Measurements from ENCODE around the gene FKBP15.
"Not testable (repeated sequence)": the region's sequence is repeated elsewhere in the genome, so short reads cannot be mapped to it uniquely, and the experiment has no call there.

FKBP15 gene

DNA sequence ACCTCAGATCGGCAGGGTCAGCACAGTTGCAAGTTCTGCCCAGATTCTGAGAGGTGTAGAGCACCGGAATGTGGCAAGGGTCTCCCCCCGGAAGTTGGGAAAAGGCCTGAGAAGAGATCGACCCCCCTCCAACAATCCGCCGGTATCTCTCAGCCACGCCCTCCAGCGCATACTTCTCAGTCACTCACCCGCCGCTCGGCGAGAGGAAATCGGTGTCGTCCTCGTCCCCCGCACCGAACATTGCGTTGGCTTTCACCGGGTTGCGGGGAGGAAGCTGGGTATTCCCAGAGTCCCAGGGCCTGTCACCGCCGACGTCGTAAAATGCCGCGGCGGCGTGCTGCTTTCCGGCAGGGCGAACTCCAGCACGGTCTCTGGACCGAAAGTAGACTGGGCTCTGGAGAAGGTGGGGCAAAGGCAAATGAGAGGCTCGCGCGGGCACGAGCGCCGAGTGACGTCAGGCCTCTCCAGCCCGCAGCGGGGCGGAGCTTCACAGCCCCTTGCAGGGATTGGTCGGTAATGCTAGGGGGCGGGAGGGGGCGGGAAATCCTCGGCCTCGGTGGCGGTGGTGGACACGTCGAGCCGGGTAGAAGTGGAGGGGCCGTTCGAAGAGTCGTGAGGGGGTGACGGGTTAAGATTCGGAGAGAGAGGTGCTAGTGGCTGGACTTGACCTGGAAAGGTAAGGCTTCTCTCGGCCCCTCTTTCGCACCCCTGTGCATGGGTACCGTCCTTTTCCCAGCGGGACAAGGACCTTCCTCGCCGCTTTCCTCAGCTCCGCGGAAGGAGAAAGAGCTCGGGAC lies at the start of gene FKBP15, which contains the start of gene SLC31A1:
TSS of gene FKBP15 (minus strand) at position 275 of the 797 bp plus-strand sequence. CDS start at position 241, 34 bp downstream.
TSS of gene SLC31A1 (plus strand) at position 542 of the 797 bp plus-strand sequence. CDS start 34,605 bp downstream, outside the sequence.
- peak; percentile 97 to 98 for DNase-seq

DNA sequence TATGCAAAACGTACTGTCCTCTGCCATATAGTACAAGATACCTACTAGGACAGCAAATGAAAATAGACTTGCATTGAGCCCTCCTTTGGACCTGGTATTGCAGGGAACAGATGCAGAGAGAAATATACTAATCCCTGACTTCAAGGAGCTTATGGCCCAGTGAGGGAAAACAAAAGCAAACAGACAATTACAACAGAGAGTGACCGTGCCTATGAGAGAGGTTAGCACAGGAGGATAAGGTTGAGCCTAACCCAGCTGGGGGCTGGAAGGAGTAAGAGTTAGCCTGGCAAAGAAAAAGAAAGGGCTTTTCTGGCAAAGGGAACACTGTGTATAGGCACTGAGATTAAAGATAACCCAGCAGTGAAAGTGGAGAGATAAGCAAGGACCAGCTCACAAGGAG lies 48.8 kb upstream of the FKBP15 start:
- DNase-seq: no peak

- DNase-seq: no peak
Measured at GRCh38 chr9:113269355-113269754, 48.3 kb upstream of the FKBP15 start.

DNA sequence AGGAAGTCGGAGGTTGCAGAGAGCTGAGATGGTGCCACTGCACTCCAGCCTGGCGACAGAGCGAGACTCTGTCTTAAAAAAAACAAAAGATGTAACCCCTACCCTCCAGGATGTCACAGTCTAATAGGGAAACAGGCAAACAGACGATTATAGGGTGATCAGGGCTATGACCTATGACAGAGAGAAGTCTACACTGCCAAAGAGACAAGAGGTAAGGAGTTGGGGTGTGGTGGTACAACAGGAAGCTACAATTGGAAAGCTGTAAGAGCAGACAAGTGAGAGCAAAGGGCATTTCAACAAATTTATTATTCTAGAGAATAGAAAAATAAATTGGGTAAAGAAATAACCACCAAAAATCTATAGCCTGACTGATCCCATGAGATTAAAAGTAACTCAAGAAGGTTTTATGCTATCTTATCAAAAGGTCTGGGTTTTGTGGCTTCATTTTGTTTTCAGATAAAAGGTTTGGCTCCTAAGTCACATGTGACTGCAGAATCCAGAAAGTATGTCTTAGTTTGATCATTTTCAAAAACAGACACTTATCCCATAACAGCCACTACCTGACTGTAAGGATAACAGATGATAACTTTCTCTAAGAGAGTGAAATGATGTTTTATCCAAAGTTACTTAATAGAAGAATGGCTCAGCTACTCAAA lies 47.0 kb upstream of the FKBP15 start:
- no peak for DNase-seq

DNA sequence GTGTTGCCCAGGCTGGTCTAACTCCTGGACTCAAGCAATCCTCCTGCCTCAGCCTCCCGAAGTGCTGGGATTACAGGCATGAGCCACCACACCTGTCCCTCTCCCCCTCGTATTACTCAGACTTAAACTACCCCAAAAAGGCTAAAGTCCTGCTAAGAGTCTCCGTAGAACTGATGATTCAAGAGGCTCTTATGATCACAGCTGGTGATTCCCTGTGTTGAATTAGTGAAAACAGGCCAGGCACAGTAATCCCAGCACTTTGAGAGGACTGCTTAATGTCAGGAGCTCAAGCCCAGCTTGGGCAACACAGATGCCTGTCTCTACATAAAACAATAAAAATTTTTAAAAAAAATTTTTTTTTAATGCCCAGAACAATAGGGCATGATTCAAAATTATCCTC lies 45.1 kb upstream of the FKBP15 start:
- DNase-seq: no peak

DNA sequence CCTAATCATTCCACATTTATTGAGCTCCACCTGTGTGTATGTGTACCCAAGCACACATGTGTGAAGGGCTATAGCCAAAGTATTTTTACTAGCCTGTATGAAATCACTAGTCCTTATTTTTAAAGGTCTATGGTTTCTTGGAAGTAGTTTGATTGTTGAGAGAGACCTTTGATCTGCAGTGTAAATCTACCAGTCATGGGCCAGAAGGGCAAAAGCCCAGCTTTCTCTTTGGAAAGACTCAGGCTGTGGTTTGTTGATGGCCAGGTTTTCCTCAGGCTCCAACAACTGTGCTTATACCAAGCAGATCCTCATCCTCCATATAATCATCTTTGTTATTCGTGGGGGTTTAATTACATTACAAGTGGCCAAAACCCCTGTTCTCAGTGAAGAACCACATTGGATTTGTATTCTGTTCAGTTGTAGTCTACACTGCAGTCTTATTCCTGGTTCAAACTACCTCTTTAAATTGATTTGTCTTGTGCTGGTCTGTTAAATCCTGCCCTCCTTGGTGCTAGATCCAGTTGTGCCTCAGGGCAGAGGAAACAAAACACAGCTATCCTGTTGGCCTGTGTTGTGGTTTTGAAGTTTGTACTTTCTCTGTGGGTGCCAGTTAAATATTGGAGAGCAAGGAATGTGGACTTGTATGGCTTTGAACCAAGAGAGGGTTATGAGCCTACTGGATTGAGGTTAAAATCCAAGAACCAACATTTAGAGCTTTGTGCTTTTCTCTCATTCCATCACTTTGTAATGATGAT lies 41.0 kb upstream of the FKBP15 start:
- DNase-seq: no peak

DNA sequence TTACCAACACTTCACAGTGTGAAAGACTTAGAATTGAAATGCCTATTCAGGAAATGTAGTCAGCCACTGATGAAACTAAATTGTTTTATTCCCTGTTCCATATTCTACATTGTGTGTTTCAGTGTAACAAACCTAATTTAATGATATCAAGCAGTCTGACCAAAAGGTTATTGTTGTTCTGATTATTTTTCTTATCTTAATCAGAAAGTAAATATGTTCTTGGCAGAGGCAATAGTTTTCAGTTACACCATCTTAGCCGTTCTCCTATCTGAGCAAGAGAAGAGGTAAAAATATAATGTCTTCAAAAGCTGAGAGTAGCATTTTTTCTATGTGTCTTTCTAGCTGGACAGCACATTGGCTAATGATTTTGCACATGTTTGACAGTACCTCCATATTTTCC lies 37.2 kb upstream of the FKBP15 start:
- no peak for DNase-seq

GRCh38 chr9:113257863-113258262 lies 36.8 kb upstream of the FKBP15 start:
- no peak for DNase-seq

- DNase-seq: no peak
Measured at GRCh38 chr9:113255438-113255837, 34.4 kb upstream of the FKBP15 start.

GRCh38 chr9:113254991-113255390 lies 33.9 kb upstream of the FKBP15 start:
- DNase-seq: no peak

DNA sequence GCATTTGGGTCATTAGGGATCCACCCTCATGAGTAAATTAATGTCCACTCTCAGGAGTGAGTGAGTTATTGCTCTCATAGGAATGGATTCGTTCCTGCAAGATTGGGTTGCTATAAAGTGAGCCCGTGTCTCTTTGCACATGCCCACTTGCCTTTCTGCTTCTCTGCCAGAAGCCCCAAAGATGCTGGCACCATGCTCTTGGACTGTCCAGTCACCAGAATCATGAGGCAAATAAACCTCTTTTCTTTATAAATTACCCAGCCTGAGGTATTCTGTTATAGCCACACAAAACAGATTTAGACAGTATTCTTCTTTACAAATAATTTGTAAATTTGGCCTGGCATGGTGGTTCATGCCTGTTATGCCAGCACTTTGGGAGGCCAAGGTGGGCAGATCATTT lies 29.7 kb upstream of the FKBP15 start:
- DNase-seq: no peak

GRCh38 chr9:113249661-113250060 lies 28.6 kb upstream of the FKBP15 start:
- DNase-seq: not testable (repeated sequence)

DNA sequence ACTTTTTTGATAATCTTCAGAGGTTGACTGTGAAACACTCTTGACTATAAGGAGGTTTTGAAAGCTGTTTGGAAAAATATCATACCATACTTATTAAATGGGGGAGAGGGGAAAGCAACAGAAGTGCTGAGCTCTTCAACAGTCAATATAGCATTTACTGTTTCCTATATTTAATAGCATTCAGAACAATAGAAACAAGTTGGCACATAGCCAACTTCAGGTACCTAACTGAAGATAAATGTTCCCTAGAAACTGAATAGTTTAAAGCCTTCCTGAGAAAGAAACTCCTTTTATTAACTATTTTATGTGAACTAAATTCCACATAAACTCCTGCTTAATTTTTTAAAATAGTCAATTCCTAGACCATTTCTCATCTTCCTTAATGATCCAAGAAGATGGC lies 26.6 kb upstream of the FKBP15 start:
- no peak for DNase-seq

- DNase-seq: no peak
Measured at GRCh38 chr9:113246928-113247327, 25.9 kb upstream of the FKBP15 start.

- no peak for DNase-seq
Measured at GRCh38 chr9:113245894-113246293, 24.8 kb upstream of the FKBP15 start.

GRCh38 chr9:113244556-113244955 lies 23.5 kb upstream of the FKBP15 start:
- DNase-seq: no peak

DNA sequence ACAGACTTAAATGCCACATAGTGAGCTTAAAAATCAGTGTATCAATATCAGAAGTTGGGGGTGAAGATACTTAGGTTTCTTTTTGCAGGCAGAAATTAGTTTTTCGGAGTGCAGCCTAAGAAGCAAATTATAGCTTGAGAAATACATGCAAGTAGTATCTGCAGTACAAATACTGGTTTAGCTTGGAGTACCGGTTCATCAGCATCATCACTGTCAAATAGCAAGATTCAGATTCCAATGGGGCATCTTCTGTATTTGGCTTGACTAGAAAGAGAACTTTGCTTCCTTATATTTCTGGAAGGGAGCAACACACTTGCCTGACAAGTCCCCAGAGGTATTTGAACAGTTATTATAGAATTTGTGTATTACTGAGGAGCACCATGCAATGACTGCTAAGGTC lies 20.1 kb upstream of the FKBP15 start:
- no peak for DNase-seq

GRCh38 chr9:113238859-113239232 lies 17.8 kb upstream of the FKBP15 start:
- DNase-seq: no peak

- DNase-seq: no peak
Measured at GRCh38 chr9:113238202-113238858, 17.3 kb upstream of the FKBP15 start.

- DNase-seq: no peak
Measured at GRCh38 chr9:113237026-113237425, 15.9 kb upstream of the FKBP15 start.

DNA sequence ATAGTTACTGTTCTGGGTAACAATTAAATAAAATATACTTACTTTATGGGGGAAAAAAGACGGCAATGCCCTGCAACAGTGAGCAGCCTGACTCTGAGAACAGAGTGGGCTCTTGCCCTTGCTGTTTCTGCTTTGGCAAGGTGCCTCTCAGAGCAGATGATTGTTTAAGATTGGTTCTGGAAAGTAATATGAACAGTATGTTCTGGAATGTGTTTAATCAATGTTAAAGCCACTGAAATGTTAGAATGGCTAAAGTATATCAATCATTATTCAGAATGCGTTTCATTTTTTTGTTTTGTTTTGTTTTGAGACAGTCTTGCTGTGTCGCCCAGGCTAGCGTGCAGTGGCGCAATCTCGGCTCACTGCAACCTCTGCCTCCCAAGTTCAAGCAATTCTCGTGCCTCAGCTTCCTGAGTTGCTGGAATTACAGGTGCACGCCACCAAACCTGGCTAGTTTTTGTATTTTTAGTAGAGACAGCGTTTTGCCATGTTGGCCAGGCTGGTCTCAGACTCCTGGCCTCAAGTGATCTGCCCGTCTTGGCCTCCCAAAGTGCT lies 14.7 kb upstream of the FKBP15 start:
- DNase-seq: not testable (repeated sequence)

- no peak for DNase-seq
Measured at GRCh38 chr9:113231701-113232100, 10.6 kb upstream of the FKBP15 start.
